Measurements from ENCODE around the gene DAND5.

DAND5 gene

DNA sequence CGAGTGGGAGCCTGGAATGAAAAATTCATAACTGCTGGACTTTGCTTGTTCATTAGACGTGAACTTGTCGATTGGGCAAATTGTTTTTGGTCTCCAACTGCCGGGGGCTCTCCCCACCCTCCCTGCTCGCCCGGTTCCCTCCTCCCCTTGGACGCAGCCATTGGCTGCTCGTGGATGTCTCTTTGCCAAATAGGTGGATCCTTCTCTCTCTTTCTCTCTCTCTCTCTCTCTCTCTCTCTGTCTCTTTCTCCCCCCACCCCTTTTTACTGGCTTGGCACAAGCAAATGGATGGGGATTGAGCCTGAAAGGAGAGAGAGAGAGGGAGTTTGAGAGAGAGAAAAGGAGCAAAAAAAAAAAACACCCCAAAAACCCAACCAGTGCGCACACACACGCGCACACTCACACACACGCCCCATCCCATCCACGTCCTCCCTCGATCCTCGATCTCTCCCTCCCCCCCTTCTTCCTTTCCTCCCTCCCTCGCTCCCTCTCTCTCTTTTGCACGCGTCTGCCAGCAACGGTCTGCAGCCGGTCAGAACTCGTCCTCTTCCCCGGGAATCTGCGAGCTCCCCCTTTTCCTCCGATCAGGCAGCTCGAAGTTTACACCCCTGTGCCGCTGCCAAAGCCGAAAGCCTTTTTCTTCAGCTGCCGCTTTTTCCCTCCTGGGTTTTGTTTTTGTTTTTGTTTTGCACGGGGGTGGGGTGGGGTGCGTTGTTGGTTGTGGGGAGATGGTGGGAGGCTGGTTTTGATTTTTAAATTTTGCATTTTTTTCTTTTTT, 53.7 kb downstream of the DAND5 start:
- DNase-seq (ENCODE audit: low read depth) = no peak

DNA sequence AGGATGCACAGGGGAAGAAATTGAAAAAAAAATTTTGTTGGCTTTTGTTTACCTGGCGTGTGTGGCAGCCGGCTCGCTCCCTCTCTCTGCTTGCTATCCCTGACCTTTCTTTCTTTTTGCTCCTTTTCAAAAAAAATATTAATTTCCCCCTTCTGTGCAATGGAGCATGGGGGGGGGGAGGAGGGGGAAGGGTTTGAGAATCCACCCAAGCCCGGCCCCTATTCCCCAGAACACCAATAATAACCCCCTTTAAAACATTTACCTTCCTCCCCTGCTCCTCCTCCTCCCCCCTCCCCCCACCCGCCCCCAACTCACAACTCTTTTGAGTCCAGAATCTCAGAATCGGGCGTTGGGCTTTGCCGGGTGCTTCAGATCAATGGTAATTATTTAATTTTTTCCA, 54.3 kb downstream of the DAND5 start:
- no peak for DNase-seq (ENCODE audit: low read depth)

Measured in stimulated activated CD8-positive, alpha-beta memory T cell treated with anti-CD3 and anti-CD28 coated beads, Interleukin-7, amount 100 ng/mL, for 24 hours (primary cell).